ENCODE data around the gene SLC38A9. TPM values are rescaled to one million over a fixed set of nuclear protein-coding genes. Genes with fewer than 3 reads are reported as not detected.
"Not testable (repeated sequence)": the region's sequence is repeated elsewhere in the genome, so short reads cannot be mapped to it uniquely, and the experiment has no call there.

SLC38A9 gene
- polyA plus RNA-seq, 2 of the 4 experiments (the other 2 are of a cell fraction) = 22.8 to 37.3 TPM

- TF ChIP-seq RFX5 (IDR thresholded peaks at IDR 0.05) (no peak), KDM5A (IDR thresholded peaks at IDR 0.05) (no peak), EP300 (IDR thresholded peaks at IDR 0.05) (no peak), SMC3 (IDR thresholded peaks at IDR 0.05) (no peak), FOSL2 (IDR thresholded peaks at IDR 0.05) (no peak), FOSL2 (CRISPR knock-in tag; IDR thresholded peaks at IDR 0.05) (no peak), NFE2L2 (conservative IDR thresholded peaks at IDR 0.05; ENCODE audit: low read length) (no peak), EHMT2 (IDR thresholded peaks at IDR 0.05; ENCODE audit: low read depth) (no peak), MYC (IDR thresholded peaks at IDR 0.05; ENCODE audit: borderline replicate concordance, low read length) (no peak), ELK1 (IDR thresholded peaks at IDR 0.05; ENCODE audit: low read depth, low read length) (no peak), ZC3H11A (IDR thresholded peaks at IDR 0.05) (no peak)
- TF ChIP-seq, protein P1, sequence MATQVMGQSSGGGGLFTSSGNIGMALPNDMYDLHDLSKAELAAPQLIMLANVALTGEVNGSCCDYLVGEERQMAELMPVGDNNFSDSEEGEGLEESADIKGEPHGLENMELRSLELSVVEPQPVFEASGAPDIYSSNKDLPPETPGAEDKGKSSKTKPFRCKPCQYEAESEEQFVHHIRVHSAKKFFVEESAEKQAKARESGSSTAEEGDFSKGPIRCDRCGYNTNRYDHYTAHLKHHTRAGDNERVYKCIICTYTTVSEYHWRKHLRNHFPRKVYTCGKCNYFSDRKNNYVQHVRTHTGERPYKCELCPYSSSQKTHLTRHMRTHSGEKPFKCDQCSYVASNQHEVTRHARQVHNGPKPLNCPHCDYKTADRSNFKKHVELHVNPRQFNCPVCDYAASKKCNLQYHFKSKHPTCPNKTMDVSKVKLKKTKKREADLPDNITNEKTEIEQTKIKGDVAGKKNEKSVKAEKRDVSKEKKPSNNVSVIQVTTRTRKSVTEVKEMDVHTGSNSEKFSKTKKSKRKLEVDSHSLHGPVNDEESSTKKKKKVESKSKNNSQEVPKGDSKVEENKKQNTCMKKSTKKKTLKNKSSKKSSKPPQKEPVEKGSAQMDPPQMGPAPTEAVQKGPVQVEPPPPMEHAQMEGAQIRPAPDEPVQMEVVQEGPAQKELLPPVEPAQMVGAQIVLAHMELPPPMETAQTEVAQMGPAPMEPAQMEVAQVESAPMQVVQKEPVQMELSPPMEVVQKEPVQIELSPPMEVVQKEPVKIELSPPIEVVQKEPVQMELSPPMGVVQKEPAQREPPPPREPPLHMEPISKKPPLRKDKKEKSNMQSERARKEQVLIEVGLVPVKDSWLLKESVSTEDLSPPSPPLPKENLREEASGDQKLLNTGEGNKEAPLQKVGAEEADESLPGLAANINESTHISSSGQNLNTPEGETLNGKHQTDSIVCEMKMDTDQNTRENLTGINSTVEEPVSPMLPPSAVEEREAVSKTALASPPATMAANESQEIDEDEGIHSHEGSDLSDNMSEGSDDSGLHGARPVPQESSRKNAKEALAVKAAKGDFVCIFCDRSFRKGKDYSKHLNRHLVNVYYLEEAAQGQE (IDR thresholded peaks at IDR 0.05) = no peak
- Histone ChIP-seq H3K9me3 (no peaks in the 10 kb centered on the region), H3K4me2 (no peak overlapping the region), H3K4me1 (peaks cover 14% of the 10 kb centered on the region; the same call in 2 of the 3 replicates), H3K27ac (no peak overlapping the region), H3K4me3 (no peak overlapping the region)
- DNase-seq (ENCODE audit: low read depth in 1 of 2, low spot score in 1 of 2) = no peak
- POLR2A ChIA-PET = no interaction called here
- no peak for FAIRE-seq
- WGBS (ENCODE audit: missing lambda C conversion rate) = 88% methylated on average over 2 of the region's 2 CpGs
- no peak for ATAC-seq
- CTCF ChIA-PET = interaction anchor here (0.9 to 2.7 kb wide), 5 partner anchors 9 to 278 kb away, joined by 3 to 13 read pairs (median 3); no protein-coding TSS in a partner anchor
Measured at GRCh38 chr5:55700745-55701144, 11.4 kb downstream of the SLC38A9 start.

DNA sequence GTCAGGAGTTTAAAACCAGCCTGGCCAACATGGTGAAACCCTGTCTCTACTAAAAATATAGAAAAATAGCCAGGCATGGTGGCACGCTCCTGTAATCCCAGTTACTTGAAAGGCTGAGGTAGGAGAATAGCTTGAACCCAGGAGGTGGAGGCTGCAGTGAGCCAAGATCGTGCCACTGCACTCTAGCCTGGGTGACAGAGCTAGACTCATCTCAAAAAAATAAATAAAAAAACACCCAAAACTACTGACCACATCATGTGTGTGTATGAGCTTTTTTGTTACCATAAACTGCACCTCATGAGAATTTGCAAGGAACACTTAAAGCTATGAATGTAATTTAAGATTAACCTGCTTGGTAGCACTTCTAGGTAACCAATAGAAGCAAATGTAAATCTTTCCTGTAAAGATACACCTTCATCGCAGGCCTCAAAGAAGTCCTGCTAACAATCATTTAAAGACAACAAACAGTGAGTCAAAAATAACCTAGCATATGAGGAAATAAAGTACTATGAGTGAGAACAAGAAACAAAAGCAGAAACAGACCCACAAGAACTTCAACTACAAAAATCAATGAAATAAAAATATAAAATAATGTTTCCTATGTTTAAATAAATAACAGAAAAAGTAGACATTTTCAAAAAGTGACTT, 13.0 kb downstream of the SLC38A9 start:
- Histone ChIP-seq H3K27ac (0 out of 6 replicates have a peak overlapping the region, but pooled peaks of 1 of the 2 experiments have one; percentile 25), H3K9me3 (no peaks in the 10 kb centered on the region), H3K4me1 (peaks cover 17% of the 10 kb centered on the region; the same call in 2 of the 3 replicates), H3K4me2 (no peak overlapping the region), H3K4me3 (no peak overlapping the region)
- ATAC-seq (no peak), FAIRE-seq (no peak), DNase-seq (ENCODE audit: low read depth in 1 of 2, low spot score in 1 of 2) (no peak)
- TF ChIP-seq FOXS1 (CRISPR knock-in tag; IDR thresholded peaks at IDR 0.05) = no peak
- TF ChIP-seq NR3C1 (IDR thresholded peaks at IDR 0.05) = no peak
- TF ChIP-seq BCL3 (IDR thresholded peaks at IDR 0.05) = no peak
- no peak for TF ChIP-seq CTCF (IDR thresholded peaks at IDR 0.05)
- TF ChIP-seq MYC (IDR thresholded peaks at IDR 0.05; ENCODE audit: borderline replicate concordance, low read length) = no peak
- no peak for TF ChIP-seq TP53 (CRISPR knock-in tag; IDR thresholded peaks at IDR 0.05)
- no peak for TF ChIP-seq SREBF2 (IDR thresholded peaks at IDR 0.05)
- no peak for TF ChIP-seq RFX5 (IDR thresholded peaks at IDR 0.05)
- TF ChIP-seq RCOR1 (IDR thresholded peaks at IDR 0.05; ENCODE audit: low read depth, low read length) = no peak
- TF ChIP-seq POLR2A (IDR thresholded peaks at IDR 0.05; ENCODE audit: low read length) = no peak
- ChIA-PET POLR2A (no interaction called here), CTCF (interaction anchor here (1.8 to 2.7 kb wide), 2 partner anchors 8 to 293 kb away, joined by 5 to 13 read pairs; no protein-coding TSS in a partner anchor)
- 70% methylated on average over 3 of the region's 3 CpGs for WGBS (ENCODE audit: missing lambda C conversion rate)

GRCh38 chr5:55696704-55697103, 15.4 kb downstream of the SLC38A9 start:
- H3K27ac ChIP-seq; DNase-seq (ENCODE audit: low read depth in 1 of 2, low spot score in 1 of 2); H3K4me2 ChIP-seq; H3K9me3 ChIP-seq; FAIRE-seq; POLR2A ChIA-PET; H3K4me3 ChIP-seq; CTCF ChIA-PET; ATAC-seq: not testable (repeated sequence)
- WGBS (ENCODE audit: missing lambda C conversion rate) = 94% methylated on average over 12 of the region's 31 CpGs
- H3K4me1 ChIP-seq = peaks cover 32% of the 10 kb centered on the region

Measured in A549 (cell line).